Body of pancreas (tissue), 4 donors: ENCODE measurements around the gene ACVR1. TPM values are rescaled to one million over a fixed set of nuclear protein-coding genes. Genes with fewer than 3 reads are reported as not detected.

ENCODE experiments used
- ATAC-seq: fragments of 150-250 bp; one replicate; pipeline ENCODE4 v1.9.1; 2016
- DNase-seq, 4 donors: peaks; one replicate each; pipeline ENCODE4 v3.0.0-alpha.2; 2019
- H3K27ac ChIP-seq, 4 donors: fragments of 200-600 bp; sonication (generic); 1 replicate in 3 of 4; 2 replicates in 1 of 4; pipeline versions ENCODE4 v1.5.1 to v1.6.1; 2016 to 2019; ENCODE audit warnings: mild to moderate bottlenecking in 1 of 4, mixed read lengths in 1 of 4, moderate library complexity in 1 of 4
- H3K27me3 ChIP-seq, 2 donors: fragments of 200-600 bp; sonication (generic); one replicate each; pipeline ENCODE4 v1.6.0; 2016; ENCODE audit warnings: mild to moderate bottlenecking in 1 of 2
- H3K36me3 ChIP-seq, 2 donors: fragments of 200-600 bp; sonication (generic); replicated peaks in 1 of 2; 2 replicates each; pipeline ENCODE4 v1.5.1; 2016; ENCODE audit warnings: low read depth in 2 of 2; ENCODE audit not compliant: insufficient read depth in 1 of 2
- H3K4me1 ChIP-seq: fragments of 200-600 bp; sonication (generic); one replicate; pipeline ENCODE4 v1.6.0; 2016
- H3K4me3 ChIP-seq, 2 donors: fragments of 200-600 bp; sonication (generic); 1 replicate in 1 of 2; 2 replicates in 1 of 2; pipeline ENCODE4 v1.5.1; 2016 to 2019
- H3K9me3 ChIP-seq, 3 donors: fragments of 200-600 bp; sonication (generic); 1 replicate in 2 of 3; 2 replicates in 1 of 3; pipeline ENCODE4 v1.5.1; 2016
- CTCF ChIP-seq, 7 experiments: fragments of 450-650 bp in 4 of 7; fragments of 200-600 bp in 3 of 7; sonication (generic) in 3 of 7; IDR thresholded peaks; one replicate each; pipeline ENCODE4 v1.5.1; 2016 to 2019; ENCODE audit warnings: antibody characterized with exemption in 7 of 7
- POLR2A ChIP-seq, 3 donors: fragments of 450-650 bp; IDR thresholded peaks; one replicate each; pipeline ENCODE4 v1.6.1; 2016; ENCODE audit warnings: antibody characterized with exemption in 3 of 3, mild to moderate bottlenecking in 2 of 3
- WGBS, 2 donors: methylation state at CpG; one replicate each; pipeline ENCODE4 v1.1.5; 2017; 5-methylcytosine and 5-hydroxymethylcytosine counted together
- intact Hi-C: fragments of 100-400 bp; cut with DNase I; formaldehyde crosslinking; loops from one replicate; pipeline ENCODE4 v1.15.1; 2023
- total RNA-seq, 2 donors: library from RNA; depleted of rRNA; stranded (reverse); fragments of >200 nt; gene quantifications; one replicate each; pipeline ENCODE4 v1.1.0, GENCODE V29; 2016

Gene ACVR1
- total RNA-seq, 2 donors from 2014 or later, result 14.0 to 18.5 TPM

- 90 to 96% methylated on average over 2 to 4 of the region's 4 CpGs for WGBS, 2 donors
- Histone ChIP-seq H3K4me1 (peaks cover 14% of the 10 kb centered on the region), H3K4me3 (no peak overlapping the region), H3K9me3 (no peaks in the 10 kb centered on the region), H3K27ac (no peak overlapping the region), H3K27me3 (no peaks in the 10 kb centered on the region), H3K36me3 (no peaks in the 10 kb centered on the region)
- ATAC-seq (no peak), DNase-seq (no peak)
- TF ChIP-seq POLR2A (IDR thresholded peaks at IDR 0.05) (no peak), CTCF (IDR thresholded peaks at IDR 0.05) (no peak)
- intact Hi-C loops, result no loop called here
Observed at GRCh38 chr2:157848213-157848612, 27.9 kb downstream of the ACVR1 start.

DNA sequence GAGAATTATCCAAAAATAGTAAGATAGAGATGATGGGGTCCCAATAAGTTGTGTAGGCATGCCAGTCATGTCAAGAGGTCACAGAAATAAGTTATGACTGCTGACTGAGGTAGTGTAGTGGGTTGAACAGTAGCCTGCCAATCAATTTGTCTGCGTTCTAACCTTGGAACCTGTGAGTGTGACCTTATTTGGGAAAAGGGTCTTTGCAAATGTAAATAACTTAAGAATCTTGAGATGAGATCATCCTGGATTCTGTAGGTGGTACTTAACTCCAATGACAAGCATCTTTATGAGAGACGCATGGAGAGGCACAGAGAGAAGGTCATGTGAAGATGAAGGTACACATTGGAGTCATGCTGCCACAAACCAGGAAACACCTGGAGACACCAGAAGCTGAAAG, 31.0 kb downstream of the ACVR1 start:
- H3K27ac ChIP-seq, result no peak overlapping the region
- ATAC-seq (no peak), DNase-seq (no peak)
- intact Hi-C loops, result no loop called here
- H3K36me3 ChIP-seq, result no peaks in the 10 kb centered on the region
- H3K4me3 ChIP-seq, result no peak overlapping the region
- no peaks in the 10 kb centered on the region for H3K27me3 ChIP-seq
- 89 to 93% methylated on average over 2 of the region's 2 CpGs for WGBS, 2 donors
- TF ChIP-seq CTCF (IDR thresholded peaks at IDR 0.05) (no peak), POLR2A (IDR thresholded peaks at IDR 0.05) (no peak)
- no peaks in the 10 kb centered on the region for H3K9me3 ChIP-seq
- peaks cover 38% of the 10 kb centered on the region for H3K4me1 ChIP-seq

DNA sequence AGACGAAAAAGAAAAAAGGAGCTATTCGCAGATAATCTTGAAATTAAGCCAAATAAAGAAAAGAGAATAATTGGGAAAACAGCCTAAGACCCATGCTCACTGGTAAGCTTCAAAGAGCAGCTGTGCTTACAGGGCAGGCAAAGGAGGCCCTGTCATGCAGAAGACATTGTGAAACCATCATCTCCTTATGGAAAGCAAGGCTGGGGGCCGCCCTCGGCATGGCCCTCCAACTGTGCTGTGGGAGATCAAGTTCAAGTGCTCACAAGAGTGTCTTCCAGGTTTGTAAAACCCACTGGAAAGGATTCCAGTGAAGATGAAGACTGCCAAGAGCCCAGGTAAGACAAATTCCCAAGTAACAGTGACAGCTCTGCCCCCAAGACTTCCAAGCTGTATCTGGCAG, 32.2 kb downstream of the ACVR1 start:
- Histone ChIP-seq H3K36me3 (no peaks in the 10 kb centered on the region), H3K9me3 (no peaks in the 10 kb centered on the region), H3K4me3 (no peak overlapping the region), H3K27me3 (no peaks in the 10 kb centered on the region), H3K4me1 (peaks cover 44% of the 10 kb centered on the region), H3K27ac (no peak overlapping the region)
- ATAC-seq (no peak), DNase-seq (no peak)
- intact Hi-C loops, result no loop called here
- no peak for TF ChIP-seq CTCF (IDR thresholded peaks at IDR 0.05)
- TF ChIP-seq POLR2A (IDR thresholded peaks at IDR 0.05), result no peak
- 91 to 93% methylated on average over 4 of the region's 4 CpGs for WGBS, 2 donors

DNA sequence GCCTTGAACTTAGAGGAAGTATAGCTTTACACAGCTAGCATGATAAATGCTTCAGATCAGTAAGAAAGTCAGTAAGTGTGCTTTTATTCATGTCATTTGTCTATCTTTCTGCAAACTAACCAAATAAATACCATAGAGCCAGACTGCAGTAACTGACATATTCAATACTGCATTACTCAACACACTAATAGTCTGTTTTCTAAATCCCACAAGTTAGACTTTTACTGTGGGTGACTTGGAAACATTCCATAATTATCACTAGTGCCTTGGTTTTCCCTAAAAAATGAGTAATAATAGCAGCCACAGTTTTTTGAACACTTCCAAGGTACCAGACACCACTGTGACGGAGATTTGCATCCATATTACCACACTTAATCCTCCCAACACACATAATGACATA, 33.0 kb downstream of the ACVR1 start:
- Histone ChIP-seq H3K9me3 (no peaks in the 10 kb centered on the region), H3K4me1 (peaks cover 52% of the 10 kb centered on the region), H3K36me3 (no peaks in the 10 kb centered on the region), H3K4me3 (no peak overlapping the region), H3K27ac (peak overlapping the region in 2 of 4 donors; percentile 1 to 35), H3K27me3 (no peaks in the 10 kb centered on the region)
- intact Hi-C loops, result no loop called here
- ATAC-seq (no peak), DNase-seq (no peak)
- TF ChIP-seq POLR2A (IDR thresholded peaks at IDR 0.05) (no peak), CTCF (IDR thresholded peaks at IDR 0.05) (no peak)
- 89 to 93% methylated on average over 1 of the region's 1 CpG for WGBS, 2 donors

DNA sequence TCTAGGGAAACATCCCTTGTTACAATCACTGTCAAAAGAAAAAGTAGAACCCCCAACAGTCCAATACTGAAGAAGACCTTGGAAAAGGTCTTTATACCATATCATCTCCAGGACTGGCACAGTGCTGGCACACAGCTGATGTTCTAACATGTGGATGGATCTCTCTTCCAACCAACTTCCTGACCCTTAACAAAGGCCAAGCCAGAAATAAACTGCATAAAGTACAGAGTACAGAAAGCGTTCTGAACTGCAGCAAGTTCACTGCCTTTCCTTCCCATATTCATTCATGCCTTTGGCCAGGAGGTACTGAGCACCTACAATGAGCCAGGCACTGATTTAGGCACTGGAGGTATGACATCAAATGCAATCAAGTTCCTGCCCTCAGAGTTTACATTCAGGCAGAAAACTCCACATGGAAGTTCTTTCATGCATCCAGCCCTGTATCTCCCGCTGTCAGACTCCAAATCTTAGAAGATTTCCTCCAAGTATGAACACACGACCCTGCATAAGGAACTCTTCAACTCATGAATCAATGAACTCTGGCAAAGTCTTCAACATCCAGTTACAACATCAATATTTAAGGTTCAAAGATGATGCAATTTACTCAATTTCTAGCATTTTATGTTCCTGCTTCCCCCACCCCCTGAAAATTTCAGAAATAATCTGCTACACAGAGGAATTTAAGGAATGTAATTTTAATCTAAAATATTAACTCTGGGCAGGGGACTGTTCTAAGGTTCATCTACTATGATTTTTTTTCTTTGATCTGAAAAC, 33.8 kb downstream of the ACVR1 start:
- 60 to 70% methylated on average over 3 of the region's 3 CpGs for WGBS, 2 donors
- ATAC-seq, result no peak
- TF ChIP-seq POLR2A (IDR thresholded peaks at IDR 0.05) (no peak), CTCF (IDR thresholded peaks at IDR 0.05) (no peak)
- Histone ChIP-seq H3K9me3 (no peaks in the 10 kb centered on the region), H3K4me1 (peaks cover 58% of the 10 kb centered on the region), H3K27ac (peak overlapping the region in 2 of 4 donors; percentile 6 to 35), H3K27me3 (no peaks in the 10 kb centered on the region), H3K36me3 (no peaks in the 10 kb centered on the region), H3K4me3 (no peak overlapping the region)
- DNase-seq, result no peak
- intact Hi-C loops, result no loop called here
